Trophoblast cell (in vitro differentiated cells and primary cell): Measurements from ENCODE around the gene GHRH.

Experiments used
- DNase-seq, 2 donors: peaks; one replicate each; pipeline ENCODE4 v3.0.0-alpha.2; 2016
- H2AFZ ChIP-seq: 2 replicates; pipeline ENCODE4 v1.6.1; 2013; ENCODE audit warnings: low read length, moderate library complexity, mild to moderate bottlenecking; ENCODE audit not compliant: insufficient read depth, poor library complexity
- H2AK5ac ChIP-seq: 2 replicates; pipeline ENCODE4 v1.6.1; 2013; ENCODE audit warnings: mild to moderate bottlenecking, low read length
- H2BK120ac ChIP-seq: 2 replicates; pipeline ENCODE4 v1.6.1; 2013; ENCODE audit warnings: low read length, mild to moderate bottlenecking, moderate library complexity; ENCODE audit not compliant: insufficient read depth, poor library complexity
- H2BK12ac ChIP-seq: 2 replicates; pipeline ENCODE4 v1.6.1; 2013; ENCODE audit warnings: mild to moderate bottlenecking, low read length, moderate library complexity
- H2BK5ac ChIP-seq: 2 replicates; pipeline ENCODE4 v1.6.1; 2013; ENCODE audit warnings: low read length, low read depth, moderate library complexity, mild to moderate bottlenecking; ENCODE audit not compliant: poor library complexity
- H3K14ac ChIP-seq: 2 replicates; pipeline ENCODE4 v1.6.1; 2013; ENCODE audit warnings: mild to moderate bottlenecking, low read length
- H3K18ac ChIP-seq: 2 replicates; pipeline ENCODE4 v1.6.1; 2013; ENCODE audit warnings: mild to moderate bottlenecking, low read length
- H3K23ac ChIP-seq: 2 replicates; pipeline ENCODE4 v1.6.1; 2013; ENCODE audit warnings: low read length
- H3K27ac ChIP-seq: 2 replicates; pipeline ENCODE4 v1.5.1; 2013; ENCODE audit warnings: low read depth, mild to moderate bottlenecking, inconsistent platforms, low read length, moderate library complexity
- H3K27me3 ChIP-seq: 2 replicates; pipeline ENCODE4 v1.6.1; 2013; ENCODE audit warnings: inconsistent platforms, mild to moderate bottlenecking, low read length, moderate library complexity; ENCODE audit not compliant: insufficient read depth
- H3K36me3 ChIP-seq, 2 experiments: 1 replicate in 1 of 2; 2 replicates in 1 of 2; pipeline ENCODE4 v1.6.1; 2013; ENCODE audit warnings: low read length in 2 of 2, mild to moderate bottlenecking in 2 of 2, moderate library complexity in 1 of 2; ENCODE audit not compliant: insufficient read depth in 2 of 2, control insufficient read depth in 1 of 2
- H3K4ac ChIP-seq: 2 replicates; pipeline ENCODE4 v1.6.1; 2013; ENCODE audit warnings: low read depth, mild to moderate bottlenecking, low read length, moderate library complexity
- H3K4me1 ChIP-seq, 2 experiments: 1 replicate in 1 of 2; 2 replicates in 1 of 2; pipeline ENCODE4 v1.6.1; 2013; ENCODE audit warnings: low read length in 2 of 2, mild to moderate bottlenecking in 2 of 2, moderate library complexity in 1 of 2; ENCODE audit not compliant: insufficient read depth in 2 of 2, control insufficient read depth in 1 of 2
- H3K4me2 ChIP-seq: 2 replicates; pipeline ENCODE4 v1.6.1; 2013; ENCODE audit warnings: inconsistent platforms, mild to moderate bottlenecking, low read length, moderate library complexity
- H3K4me3 ChIP-seq: 2 replicates; pipeline ENCODE4 v1.5.1; 2013; ENCODE audit warnings: mild to moderate bottlenecking, low read depth, low read length, inconsistent platforms
- H3K79me1 ChIP-seq: one replicate; pipeline ENCODE4 v1.6.1; 2013; ENCODE audit warnings: low read length
- H3K79me2 ChIP-seq: 2 replicates; pipeline ENCODE4 v1.6.1; 2013; ENCODE audit warnings: low read length, mild to moderate bottlenecking; ENCODE audit not compliant: control insufficient read depth, insufficient read depth, poor library complexity
- H3K9ac ChIP-seq: 2 replicates; pipeline ENCODE4 v1.6.1; 2013; ENCODE audit warnings: mild to moderate bottlenecking, low read length
- H3K9me3 ChIP-seq: 2 replicates; pipeline ENCODE4 v1.6.1; 2013; ENCODE audit warnings: low read depth, mild to moderate bottlenecking, control low read depth, inconsistent platforms, low read length; ENCODE audit not compliant: insufficient read depth
- H4K12ac ChIP-seq: 2 replicates; pipeline ENCODE4 v1.6.1; 2013; ENCODE audit warnings: low read depth, mild to moderate bottlenecking, low read length, moderate library complexity
- H4K8ac ChIP-seq: 2 replicates; pipeline ENCODE4 v1.6.1; 2013; ENCODE audit warnings: low read depth, mild to moderate bottlenecking, low read length, moderate library complexity
- H4K91ac ChIP-seq: one replicate; pipeline ENCODE4 v1.6.1; 2013; ENCODE audit warnings: low read depth, mild to moderate bottlenecking, low read length, moderate library complexity
- WGBS: extraction: QIAGEN DNeasy Blood & Tissue Kit; methylation state at CpG from one replicate; pipeline ENCODE4 v1.1.7; 2013; ENCODE audit warnings: missing lambda C conversion rate; ENCODE audit not compliant: insufficient read length, insufficient coverage; ENCODE audit errors: extremely low coverage; 5-methylcytosine and 5-hydroxymethylcytosine counted together

GHRH gene

DNA sequence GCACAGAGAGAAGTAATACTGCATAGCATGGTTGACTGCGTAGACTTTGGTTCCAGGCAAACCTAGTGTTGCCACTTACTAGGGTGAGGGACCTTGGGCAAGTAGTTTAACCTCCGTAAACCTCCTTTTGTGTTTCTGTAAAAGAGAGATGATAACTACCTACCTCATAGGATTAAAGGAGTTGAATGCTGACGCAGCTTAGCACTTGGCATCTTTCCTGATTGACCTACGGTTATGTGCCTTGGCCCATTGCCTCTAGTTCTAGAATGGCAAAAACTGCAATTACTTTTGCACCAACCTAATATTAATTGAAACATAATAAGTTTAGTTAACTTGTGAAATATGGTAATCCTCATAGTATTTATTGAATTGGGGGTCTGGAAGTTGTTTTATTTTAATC is 19.1 kb downstream of the GHRH start:
- H2BK12ac ChIP-seq = no peak overlapping the region
- no CpG with 5 or more reads among the region's 4 CpGs for WGBS
- no peak overlapping the region for H2AFZ ChIP-seq

DNA sequence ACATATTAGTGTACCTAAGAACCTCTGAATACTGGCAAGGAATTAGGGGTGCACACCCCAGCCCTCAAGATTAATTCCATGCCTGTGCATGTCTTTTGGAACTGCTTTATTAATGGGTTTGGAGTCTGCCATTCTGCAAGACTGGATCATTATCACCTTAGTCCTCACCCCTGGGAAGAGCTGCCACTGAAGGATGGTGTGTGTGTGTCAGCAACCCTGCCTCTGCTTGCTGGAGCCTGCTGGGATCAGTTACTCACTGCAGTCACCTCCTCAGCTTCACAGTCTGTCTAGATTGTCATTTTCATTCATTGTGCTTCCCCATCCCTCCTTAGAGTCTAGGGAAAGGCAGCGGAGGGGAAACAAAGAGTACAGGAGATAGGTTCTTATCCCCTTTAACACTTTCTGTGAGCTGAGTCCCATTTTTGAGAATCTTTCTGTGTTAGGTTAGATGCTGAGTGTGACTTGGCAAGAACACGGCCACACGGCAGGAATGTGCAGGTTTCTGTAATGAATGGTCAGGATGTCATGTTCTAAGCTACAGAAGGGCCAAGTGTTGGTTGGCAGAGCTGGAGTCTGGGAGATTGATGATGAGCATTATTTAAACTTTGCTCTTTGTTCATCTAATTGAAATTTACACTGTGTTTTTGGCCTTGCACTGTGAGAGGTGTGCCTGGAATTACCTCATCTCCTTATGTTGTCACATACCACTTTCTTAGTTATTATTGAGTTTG is 21.1 kb downstream of the GHRH start:
- no peak overlapping the region for H3K4me3 ChIP-seq
- no peaks in the 10 kb centered on the region for H3K4me1 ChIP-seq
- H3K27ac ChIP-seq = no peak overlapping the region
- no peak overlapping the region for H4K8ac ChIP-seq
- H4K91ac ChIP-seq = no peak overlapping the region
- H3K14ac ChIP-seq = no peak overlapping the region
- no peaks in the 10 kb centered on the region for H3K9me3 ChIP-seq
- H3K4ac ChIP-seq = no peak overlapping the region
- no peak overlapping the region for H2BK12ac ChIP-seq
- H3K23ac ChIP-seq = no peak overlapping the region
- H4K12ac ChIP-seq = no peak overlapping the region
- no peaks in the 10 kb centered on the region for H3K79me2 ChIP-seq
- no peak overlapping the region for H2AK5ac ChIP-seq
- no CpG with 5 or more reads among the region's 3 CpGs for WGBS
- no peak overlapping the region for H3K9ac ChIP-seq
- H3K27me3 ChIP-seq = no peaks in the 10 kb centered on the region
- no peak overlapping the region for H3K18ac ChIP-seq
- H2BK120ac ChIP-seq = no peak overlapping the region
- H3K36me3 ChIP-seq = peaks cover 49 to 72% of the 10 kb centered on the region in 2 experiments
- no peak overlapping the region for H2AFZ ChIP-seq
- H2BK5ac ChIP-seq = no peak overlapping the region
- DNase-seq = no peak
- H3K79me1 ChIP-seq = no peaks in the 10 kb centered on the region
- no peak overlapping the region for H3K4me2 ChIP-seq

More for the DNA sequence above, 19.1 kb downstream of the GHRH start:
- H4K12ac ChIP-seq = no peak overlapping the region
- no peaks in the 10 kb centered on the region for H3K79me1 ChIP-seq
- H2AK5ac ChIP-seq = no peak overlapping the region
- peaks cover 33 to 55% of the 10 kb centered on the region in 2 experiments for H3K36me3 ChIP-seq
- no peak overlapping the region for H3K9ac ChIP-seq
- no peak overlapping the region for H2BK5ac ChIP-seq
- no peak overlapping the region for H4K91ac ChIP-seq
- H3K14ac ChIP-seq = no peak overlapping the region
- H3K4ac ChIP-seq = no peak overlapping the region
- DNase-seq = no peak
- no peak overlapping the region for H3K18ac ChIP-seq
- H3K4me3 ChIP-seq = no peak overlapping the region
- no peak overlapping the region for H3K4me2 ChIP-seq
- H3K4me1 ChIP-seq = no peaks in the 10 kb centered on the region
- H3K9me3 ChIP-seq = no peaks in the 10 kb centered on the region
- no peaks in the 10 kb centered on the region for H3K79me2 ChIP-seq
- H3K27ac ChIP-seq = no peak overlapping the region
- H3K27me3 ChIP-seq = no peaks in the 10 kb centered on the region
- no peak overlapping the region for H3K23ac ChIP-seq
- H2BK120ac ChIP-seq = no peak overlapping the region
- H4K8ac ChIP-seq = no peak overlapping the region

DNA sequence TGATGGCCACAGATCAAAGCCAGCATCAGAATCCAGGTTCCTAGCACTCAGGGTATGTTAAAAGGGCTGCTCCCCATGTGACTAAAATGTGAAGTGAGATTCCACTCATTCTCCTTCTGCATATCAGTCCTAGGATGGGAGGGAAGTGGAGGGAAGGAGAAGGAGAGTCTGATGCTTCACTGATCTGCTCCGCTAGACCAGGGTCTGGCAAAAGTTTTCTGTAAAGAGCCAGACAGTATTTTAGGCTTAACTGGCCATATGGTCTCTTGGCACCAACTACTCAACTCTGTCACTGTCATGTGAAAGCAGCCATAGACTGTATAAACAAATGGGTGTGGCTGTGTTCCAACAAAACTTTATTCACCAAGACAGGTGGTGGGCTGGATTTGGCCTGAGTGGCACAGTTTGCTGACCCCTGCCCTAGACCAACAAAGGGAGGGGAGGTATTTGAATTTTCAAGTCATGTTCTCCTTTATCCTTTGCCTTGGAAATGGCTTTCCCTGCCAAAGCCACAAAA is 22.6 kb downstream of the GHRH start:
- Histone ChIP-seq H3K9ac (no peak overlapping the region), H2AFZ (no peak overlapping the region), H4K91ac (no peak overlapping the region), H3K36me3 (peaks cover 50 to 81% of the 10 kb centered on the region in 2 experiments), H2BK120ac (no peak overlapping the region), H4K8ac (no peak overlapping the region), H3K23ac (no peak overlapping the region), H3K18ac (no peak overlapping the region), H3K27ac (no peak overlapping the region), H3K4me2 (no peak overlapping the region), H3K27me3 (no peaks in the 10 kb centered on the region), H3K4ac (no peak overlapping the region), H3K4me1 (no peaks in the 10 kb centered on the region), H3K4me3 (no peak overlapping the region), H3K79me1 (no peaks in the 10 kb centered on the region), H2AK5ac (no peak overlapping the region), H2BK5ac (no peak overlapping the region), H3K79me2 (no peaks in the 10 kb centered on the region), H3K14ac (no peak overlapping the region), H3K9me3 (no peaks in the 10 kb centered on the region), H4K12ac (no peak overlapping the region), H2BK12ac (no peak overlapping the region)
- no peak for DNase-seq
- WGBS = no CpG with 5 or more reads among the region's 1 CpG

DNA sequence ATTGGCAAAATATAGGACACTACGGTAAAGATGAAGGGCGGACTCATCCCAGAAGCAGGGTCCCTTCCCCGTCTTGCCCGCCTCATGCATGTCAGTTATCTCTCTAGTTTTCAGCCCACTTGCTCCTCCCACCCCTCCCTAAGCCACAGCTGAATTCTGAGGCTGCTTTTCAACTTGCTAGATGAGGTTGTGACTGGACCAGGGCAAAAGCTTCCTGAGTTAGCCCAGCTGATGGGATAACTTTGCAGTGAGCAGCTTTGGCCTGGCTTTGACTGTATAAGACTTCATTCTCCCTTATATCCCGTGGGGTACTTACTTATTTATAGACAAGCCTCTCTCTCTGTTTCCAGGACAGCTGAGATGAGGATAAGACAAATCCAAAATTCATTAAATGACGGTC is 23.2 kb downstream of the GHRH start:
- no CpG with 5 or more reads among the region's 6 CpGs for WGBS
- H4K91ac ChIP-seq = no peak overlapping the region
- no peaks in the 10 kb centered on the region for H3K27me3 ChIP-seq
- no peaks in the 10 kb centered on the region for H3K79me2 ChIP-seq
- no peaks in the 10 kb centered on the region for H3K4me1 ChIP-seq
- no peak overlapping the region for H2BK12ac ChIP-seq
- no peak overlapping the region for H3K4ac ChIP-seq
- no peaks in the 10 kb centered on the region for H3K9me3 ChIP-seq
- no peak overlapping the region for H4K12ac ChIP-seq
- no peak overlapping the region for H3K18ac ChIP-seq
- no peak overlapping the region for H3K4me3 ChIP-seq
- H2BK5ac ChIP-seq = no peak overlapping the region
- H3K23ac ChIP-seq = no peak overlapping the region
- no peak overlapping the region for H4K8ac ChIP-seq
- no peak overlapping the region for H2BK120ac ChIP-seq
- H2AFZ ChIP-seq = no peak overlapping the region
- H3K36me3 ChIP-seq = peaks cover 44 to 81% of the 10 kb centered on the region in 2 experiments
- H3K4me2 ChIP-seq = no peak overlapping the region
- no peaks in the 10 kb centered on the region for H3K79me1 ChIP-seq
- H3K27ac ChIP-seq = no peak overlapping the region
- H3K14ac ChIP-seq = no peak overlapping the region
- no peak for DNase-seq
- no peak overlapping the region for H3K9ac ChIP-seq
- H2AK5ac ChIP-seq = no peak overlapping the region
